HG03469 (cell line): ENCODE measurements around the gene GAL3ST3.

Source experiments
- ATAC-seq: cut with Tn5 transposase; IDR thresholded peaks from one replicate; pipeline ENCODE4 v1.9.1; 2021; ENCODE audit warnings: mild to moderate bottlenecking, moderate library complexity, moderate number of reproducible peaks; ENCODE audit not compliant: unreplicated experiment

Gene GAL3ST3

DNA sequence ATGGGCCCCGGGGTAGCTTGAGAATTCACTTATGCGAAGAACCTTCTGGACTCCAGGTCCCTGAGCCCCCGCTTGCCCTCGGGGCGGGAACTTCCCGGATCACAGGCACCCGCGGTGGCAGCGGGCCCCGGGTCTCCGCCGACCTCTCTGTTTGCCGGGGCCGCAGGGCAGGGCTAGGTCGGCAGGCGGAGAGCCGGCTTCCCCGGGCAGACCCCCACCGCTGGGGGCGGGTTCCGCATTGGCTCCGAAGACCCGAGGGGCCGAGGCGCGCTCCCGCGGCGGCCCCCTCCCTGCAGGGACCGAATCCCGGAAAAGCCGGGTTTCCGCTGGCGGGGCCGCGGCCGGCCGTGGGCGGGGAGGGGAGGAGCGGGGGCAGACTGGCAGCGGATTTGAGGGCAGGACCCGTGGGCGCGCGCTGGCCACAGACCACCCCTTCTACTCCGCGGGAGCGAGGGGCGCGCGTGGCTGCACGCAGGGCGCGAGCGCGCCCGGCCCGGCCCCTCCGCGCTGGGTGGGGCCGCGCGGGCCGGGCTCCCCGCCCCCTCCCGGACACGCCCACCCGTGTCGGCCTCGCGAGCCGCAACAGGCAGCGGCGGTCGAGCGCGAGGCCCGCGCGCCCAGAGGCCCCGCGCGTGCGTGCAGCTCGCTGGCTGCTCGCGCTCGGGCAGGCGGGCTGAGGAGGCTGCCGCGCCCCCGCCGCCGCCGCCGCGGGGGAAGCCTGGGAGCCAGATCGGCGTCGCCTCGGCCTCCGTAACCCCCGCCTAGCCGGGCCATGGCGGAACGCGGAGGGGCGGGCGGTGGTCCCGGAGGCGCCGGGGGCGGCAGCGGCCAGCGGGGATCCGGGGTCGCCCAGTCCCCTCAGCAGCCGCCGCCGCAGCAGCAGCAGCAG, 21.0 kb upstream of the GAL3ST3 start, which contains the start of gene PACS1:
Gene PACS1 (plus strand): TSS at position 558 of the 889 bp plus-strand sequence. CDS start 215 bp downstream, at position 773.
- no peak for ATAC-seq

DNA sequence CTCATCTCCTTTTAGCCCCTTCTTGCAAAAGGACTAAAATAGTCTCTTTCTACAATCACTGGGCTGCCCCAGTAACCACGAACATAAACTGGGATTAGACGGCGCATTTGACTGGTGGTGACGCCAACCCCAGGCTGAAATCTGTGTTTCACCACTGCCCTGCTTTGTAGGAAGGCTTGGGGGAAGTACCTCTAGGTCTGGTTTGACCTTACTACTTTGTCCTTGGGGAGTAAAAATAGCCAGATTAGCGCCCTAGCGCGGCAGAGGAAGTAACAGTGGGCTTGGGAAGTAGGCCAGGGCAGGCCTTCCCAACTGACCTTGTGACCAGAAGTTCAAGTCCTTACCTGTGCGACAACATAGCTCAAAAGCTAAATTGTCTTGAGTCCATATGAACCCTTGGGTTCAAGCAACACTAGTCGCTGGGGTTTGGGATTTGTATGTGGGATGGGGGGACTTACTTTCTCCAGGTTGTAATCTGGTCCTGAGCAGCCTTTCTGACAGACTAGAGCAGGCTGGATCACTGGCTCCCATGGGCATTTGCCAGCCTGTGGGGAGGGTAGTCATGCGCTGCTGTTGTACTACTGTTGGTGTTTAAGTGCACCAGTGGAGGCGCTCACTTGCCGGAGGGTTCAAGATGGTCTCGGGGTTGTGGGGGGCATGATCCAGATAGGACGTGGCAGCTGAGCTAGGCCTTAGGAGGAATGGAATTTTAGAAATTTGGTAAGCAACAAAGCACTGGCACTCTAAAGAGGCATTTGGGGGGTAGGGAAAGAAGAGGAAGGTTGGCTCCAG, 20.2 kb upstream of the GAL3ST3 start:
- no peak for ATAC-seq

DNA sequence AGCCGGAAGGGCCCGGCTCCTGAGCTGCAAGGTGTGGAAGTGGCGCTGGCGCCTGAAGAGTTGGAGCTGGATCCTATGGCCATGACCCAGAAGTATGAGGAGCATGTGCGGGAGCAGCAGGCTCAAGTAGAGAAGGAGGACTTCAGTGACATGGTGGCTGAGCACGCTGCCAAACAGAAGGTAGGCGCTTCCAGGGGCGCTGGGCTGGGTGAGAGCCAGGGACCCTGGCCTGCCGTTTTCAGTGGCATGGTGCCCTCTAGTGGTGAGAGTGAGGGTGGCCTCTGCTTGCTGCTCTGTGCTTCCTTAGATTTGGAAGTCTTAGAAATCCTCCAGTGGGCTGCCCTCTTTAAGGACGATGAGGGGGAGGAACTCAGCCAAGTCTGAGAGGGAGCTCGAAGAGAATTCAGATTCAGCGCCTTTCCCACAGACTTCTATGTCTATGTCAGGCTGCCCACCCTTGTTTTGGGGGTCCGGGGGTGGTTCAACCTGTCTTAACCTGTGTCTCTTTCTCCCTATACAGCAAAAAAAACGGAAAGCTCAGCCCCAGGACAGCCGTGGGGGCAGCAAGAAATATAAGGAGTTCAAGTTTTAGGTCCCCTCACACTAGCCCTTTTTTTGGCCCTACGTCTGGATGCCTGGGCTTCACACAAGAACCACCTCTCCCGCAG, 19.3 kb upstream of the GAL3ST3 start:
- no peak for ATAC-seq

DNA sequence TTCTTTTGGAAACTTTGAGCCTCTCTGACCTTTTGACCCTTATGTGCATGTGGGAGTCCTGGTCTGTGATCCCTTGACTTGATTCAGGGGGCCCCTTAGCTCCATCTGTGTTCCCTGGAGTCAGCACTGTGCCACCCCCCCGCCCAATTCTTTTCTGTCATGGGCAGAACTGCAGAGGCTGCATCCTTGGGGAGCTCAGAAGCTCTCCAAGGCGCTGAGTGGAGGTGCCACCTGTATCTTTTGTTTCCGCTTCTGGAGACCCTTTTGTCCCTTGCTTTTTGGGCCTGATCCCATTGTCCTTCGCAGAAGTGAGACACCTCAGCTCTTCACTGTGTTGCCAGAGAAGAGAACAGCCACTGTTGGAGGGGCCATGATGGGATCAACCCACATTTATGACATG, 18.7 kb upstream of the GAL3ST3 start:
- ATAC-seq: no peak

DNA sequence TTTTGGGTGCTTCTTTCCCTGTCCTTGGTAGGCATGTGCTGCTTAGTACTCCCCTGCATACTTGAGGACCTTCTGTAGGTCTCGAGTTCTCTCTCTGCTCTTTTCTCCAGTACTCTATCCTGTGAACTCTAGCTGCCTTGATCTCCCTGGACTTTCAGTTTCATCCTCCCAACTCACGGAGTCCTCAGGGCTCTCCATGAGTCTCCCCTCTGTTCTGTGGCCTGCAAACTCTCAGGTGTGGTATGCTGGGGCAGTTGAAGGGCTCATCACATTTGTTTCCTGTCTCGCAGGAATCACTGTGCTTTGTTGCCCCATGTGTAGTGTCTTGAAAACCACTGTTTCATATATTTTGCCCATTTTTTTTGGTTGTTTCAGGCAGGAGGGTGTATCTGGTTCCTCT, 17.8 kb upstream of the GAL3ST3 start:
- no peak for ATAC-seq

DNA sequence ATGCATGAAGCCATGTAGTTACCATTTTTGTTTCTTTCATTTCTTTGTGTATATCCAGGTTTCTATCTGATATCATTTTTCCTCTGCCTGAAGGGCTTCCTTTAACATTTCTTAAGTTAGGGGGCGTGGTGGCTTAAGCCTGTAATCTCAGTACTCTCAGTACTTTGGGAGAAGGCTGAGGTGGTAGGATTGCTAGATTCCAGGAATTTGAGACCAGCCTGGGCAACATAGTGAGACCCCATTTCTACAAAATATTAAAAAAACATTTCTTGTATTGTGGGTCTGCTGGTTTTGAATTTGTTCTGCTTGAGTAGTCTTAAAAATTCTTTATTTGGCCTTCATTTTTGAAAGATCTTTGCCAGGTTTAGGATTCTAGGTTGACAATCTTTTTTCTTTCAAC, 15.6 kb upstream of the GAL3ST3 start:
- no peak for ATAC-seq

DNA sequence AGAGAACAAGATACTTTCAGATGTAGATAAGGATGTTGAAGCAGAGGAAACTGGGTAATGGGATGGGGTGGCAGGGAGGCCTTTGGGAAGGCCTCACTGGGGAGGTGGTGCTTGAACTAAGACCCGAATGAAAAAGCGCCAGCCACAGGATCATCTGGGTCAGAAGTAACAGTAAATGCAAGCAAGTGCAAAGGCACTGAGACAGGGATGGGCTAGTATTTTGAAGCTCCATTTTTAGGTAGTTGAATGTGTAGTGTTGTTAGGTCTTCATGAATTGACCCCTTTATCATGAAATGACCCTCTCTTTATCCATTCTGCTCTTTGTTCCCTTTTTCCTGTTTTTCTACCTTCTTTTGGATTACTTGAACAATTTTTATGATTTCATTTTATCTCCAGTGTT, 14.9 kb upstream of the GAL3ST3 start:
- ATAC-seq: no peak

DNA sequence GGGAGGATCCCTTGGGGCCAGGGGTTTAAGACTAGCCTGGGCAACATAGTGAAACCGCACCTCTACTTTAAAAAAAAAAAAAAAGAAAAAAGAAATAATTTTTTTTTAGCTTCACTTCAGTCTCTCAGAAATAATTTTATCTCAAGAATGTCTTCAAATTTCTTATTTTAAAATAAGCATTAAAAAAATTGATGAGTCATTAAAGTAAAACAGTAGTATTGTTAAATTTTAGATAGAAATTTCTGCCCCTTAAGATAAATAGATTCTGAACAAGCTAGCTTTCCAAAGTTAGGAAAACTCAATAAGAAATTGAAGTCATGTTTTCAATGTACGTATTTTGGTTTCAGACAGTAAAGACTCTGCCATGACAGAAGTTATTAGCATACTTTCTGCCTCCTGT, 13.4 kb upstream of the GAL3ST3 start:
- no peak for ATAC-seq

DNA sequence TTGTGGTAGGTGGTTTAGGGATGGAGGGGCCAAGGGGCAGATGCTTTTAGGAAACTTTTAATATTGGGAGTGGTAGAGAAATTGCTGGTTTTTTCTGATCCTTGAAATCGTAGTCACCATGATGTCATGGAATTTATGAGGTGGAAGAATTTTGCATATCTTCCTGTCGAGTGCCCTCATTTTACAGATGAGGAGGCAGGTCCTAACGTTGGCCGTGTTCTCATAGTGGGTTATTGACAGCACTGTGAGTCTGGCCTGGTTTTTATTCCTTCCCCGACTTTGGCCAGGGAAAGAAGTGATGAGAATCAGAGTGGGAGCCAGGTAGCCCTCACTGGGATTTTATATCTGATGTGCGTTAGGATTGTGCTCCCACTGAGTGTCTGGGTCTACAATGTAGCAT, 12.3 kb upstream of the GAL3ST3 start:
- no peak for ATAC-seq

DNA sequence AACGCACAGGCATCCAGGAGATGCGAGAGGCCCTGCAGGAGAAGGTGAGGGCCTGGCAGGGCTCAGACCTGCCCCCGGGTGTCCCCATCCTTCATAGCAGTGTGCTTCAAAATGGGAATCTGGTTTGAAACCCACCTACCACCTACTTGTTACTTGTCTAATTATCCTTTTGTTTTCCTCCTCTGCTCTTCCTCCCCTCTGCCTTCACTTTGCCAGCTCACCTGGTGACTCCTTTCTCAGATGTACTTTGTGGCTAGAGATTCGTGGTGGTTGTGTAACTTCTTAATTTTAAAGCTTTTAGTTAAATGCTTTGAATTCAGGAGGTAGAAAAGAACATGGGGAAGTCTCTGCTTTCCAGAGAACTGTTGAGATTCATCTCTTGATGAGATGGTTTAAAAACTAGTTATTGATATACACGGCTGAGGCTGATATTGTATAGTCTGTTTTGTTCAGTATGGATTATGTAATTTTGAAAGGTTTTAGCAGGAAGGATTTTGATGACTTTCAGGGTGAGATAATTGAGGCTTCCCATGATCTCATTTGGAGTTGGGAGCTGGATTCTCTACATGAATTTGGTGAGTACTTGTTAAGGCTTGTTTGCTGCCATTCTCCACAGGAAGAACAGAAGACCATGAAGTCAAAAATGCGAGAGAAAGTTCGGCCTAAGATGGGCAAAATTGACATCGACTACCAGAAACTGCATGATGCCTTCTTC, 11.2 kb upstream of the GAL3ST3 start:
- ATAC-seq: no peak

DNA sequence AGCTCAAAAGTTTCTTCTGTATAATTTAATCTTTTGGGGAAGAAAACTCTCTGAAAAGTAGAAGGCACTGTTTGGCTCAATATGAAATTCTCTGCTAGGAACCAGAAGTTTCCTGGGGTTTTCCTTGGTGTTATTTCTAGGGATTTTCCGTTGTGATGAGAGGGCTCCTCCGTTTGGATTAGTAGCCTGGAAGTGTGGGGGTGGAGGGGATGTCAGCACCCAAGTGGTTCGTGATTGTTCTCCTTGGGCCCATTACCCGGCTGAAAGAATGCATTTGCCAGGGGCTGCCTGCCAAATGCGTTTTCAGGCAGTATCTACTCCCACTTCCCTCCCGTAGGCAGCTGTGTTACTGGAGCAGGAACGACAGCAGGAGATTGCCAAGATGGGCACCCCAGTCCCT, 7.5 kb upstream of the GAL3ST3 start:
- no peak for ATAC-seq

DNA sequence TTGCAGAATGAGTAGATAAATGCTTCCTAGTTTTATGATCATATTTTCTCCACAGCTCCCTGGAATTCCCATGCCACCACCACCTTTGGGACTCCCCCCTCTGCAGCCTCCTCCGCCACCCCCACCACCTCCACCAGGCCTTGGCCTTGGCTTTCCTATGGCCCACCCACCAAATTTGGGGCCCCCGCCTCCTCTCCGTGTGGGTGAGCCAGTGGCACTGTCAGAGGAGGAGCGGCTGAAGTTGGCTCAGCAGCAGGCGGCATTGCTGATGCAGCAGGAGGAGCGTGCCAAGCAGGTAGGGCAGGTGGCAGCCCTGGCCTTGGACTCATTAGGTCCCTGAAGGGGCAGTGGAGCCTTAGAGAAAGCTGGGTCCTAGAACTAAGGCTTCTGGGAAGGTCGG, 6.1 kb upstream of the GAL3ST3 start:
- no peak for ATAC-seq

DNA sequence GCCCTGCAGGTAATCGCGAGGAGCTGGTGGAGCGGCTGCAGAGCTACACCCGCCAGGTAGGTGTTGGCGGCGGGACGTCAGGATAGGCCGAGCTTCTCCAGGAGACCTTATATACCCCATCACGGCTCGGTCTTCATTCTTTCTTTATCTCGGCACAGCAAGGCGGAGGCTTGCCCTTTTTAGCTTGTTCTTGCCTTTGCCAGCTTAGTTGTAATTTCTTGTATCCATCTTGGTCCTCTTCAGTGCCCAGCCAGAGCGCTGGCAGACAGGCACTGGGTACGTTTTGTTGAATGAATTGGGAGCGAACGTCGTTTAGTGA, 3.7 kb upstream of the GAL3ST3 start:
- ATAC-seq: no peak

DNA sequence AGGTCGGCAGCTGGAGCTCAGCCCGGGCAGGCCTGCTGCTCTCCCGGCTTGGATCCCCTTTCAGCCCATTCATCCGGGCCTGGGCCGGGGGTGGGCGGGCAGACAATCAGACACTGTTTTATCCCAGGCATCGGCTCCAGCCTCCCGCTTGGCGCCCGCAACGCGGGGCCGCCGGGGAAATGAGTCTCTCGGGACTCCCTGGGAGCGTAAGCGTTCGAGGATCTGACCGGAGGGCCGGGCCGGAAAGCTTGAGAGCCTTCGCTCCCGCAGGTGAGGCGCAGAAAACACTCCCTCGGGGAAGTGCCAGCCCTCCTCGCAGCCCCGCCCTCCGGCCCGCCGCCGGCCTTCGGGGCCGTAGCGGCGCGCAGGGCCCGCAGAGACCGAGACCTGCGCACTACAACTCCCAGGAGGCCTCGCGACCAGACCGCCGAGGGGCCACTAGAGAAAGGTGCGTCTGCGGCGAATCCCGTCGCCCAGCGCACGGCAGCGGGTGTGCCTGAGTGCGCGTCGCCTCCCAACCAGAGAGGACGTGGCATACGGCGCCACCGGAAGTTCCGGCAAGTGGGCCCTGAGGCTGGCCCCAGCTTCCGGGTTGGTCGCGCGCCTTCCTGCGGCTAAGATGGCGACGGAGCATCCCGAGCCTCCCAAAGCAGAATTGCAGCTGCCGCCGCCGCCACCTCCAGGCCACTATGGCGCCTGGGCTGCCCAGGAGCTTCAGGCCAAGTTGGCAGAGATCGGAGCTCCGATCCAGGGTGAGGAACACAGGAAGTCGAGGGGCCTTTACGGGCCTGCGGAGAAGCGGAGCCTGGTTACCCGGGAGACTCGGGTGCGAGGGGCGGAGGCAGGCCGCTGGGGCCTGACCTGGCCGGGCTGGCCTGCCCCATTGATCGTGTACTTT, 3.1 kb upstream of the GAL3ST3 start, which contains the start of gene SF3B2:
Gene SF3B2 (plus strand): TSS at position 599 of the 898 bp plus-strand sequence. CDS start 21 bp downstream, at position 620.
- peak; percentile 85 for ATAC-seq

DNA sequence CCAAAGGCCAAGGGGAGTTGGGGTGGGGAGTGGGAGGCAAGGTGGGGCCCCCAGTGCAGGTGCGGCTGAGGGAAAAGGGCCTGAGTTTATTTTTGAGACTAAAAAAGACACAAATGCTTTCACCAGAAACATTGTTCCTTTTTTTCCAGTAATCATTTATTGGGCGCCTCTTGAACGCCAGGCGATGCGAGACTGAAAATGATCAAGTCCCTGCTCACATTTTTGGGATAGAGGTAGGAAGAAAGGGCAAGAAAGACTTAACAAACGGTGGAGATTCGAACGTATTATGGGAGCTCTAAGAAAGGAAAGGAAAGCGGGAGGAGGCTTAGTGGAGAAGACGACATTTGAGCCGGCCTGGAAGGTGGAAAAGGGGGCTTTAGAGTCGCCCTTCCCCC, 2.4 kb upstream of the GAL3ST3 start:
- ATAC-seq: no peak

DNA sequence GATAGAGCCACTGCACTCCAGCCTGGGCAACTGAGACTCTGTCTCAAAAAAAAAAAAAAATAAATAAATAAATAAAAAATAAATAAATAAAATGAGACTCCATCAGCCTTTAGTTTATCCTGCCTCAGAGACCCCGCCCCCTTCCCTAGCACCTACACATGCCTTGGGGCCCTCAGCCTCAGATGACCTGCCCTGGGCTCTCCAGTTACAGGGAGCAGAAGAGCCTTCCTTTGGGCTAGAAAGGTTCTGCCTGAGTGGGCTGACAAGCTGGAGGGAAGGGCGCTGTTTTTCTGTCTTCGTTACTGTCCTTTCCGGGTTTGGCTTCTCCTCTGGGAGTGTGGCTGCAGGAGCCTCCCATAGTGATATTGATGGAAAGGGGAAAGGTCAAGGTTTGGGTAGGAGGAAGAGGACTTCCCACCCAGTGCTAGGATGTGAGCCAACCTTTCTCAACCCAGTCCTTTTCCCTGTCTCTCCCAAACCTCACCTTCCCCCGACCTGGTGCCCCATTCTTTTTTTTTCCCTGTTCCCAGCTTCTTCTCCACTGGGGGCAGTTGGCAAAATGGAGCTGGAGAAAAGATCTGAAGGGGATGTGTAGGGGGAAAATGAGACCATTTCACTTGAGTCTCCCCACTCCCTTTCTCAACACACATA, 1.7 kb upstream of the GAL3ST3 start:
- ATAC-seq: no peak

DNA sequence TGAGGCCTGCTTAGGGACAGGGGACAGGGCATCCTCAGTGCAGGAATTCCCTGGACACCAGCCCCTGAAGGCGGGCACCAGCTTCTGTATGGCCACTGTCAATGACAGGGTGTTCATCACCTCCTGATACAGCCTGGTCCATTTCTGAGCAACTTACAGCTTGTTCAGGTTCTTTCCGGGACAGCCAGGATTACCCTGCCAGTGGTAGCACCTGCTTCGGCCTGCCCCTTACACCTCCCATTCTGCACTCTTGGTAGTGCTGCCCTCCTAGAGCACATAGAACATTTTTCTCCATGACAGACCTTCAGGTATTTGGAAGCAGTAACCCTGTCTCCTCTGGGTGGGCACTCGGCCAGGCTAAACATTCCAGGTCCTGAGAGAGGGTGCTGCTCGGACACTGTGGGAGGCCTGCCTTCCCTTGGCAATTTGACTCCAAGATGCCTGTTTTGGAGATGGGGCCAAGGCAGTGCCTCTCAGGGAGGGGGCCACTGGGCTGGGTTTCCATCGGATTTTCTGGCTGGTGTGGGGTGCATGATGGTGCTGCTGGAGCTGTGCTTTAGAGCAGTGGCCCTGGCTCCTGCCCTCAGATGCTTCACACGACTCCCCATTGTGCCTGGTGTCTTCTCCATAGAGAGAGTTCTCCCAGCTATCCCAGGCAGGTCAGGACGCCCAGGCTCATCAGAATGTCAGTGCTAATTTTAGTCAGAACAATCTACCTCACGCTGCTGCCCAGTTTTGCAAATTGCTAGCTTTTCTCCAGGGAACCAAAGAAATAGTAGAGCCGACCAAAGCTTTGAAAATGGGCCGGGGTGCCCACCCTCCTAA, 1.2 kb downstream of the GAL3ST3 start:
- no peak for ATAC-seq

DNA sequence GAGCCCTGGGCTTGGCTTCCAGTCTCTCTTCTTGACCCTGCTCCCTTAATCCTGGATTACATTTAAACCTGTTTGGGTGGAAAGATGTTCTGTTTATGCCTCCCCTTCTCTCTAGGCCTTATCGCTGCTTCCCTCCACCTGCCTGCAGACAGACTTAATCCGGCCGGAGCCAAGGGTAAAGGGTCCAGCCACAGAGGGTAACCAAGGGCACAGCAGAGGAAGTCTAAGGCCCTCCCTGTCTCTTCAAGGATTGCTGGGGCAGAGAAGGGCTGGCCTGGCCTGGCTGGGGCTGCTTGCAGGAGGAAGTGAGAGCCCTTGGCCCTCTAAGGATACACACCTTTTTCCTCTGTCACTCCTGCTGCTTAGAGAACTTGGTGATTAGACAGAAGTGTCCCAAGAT, 2.1 kb downstream of the GAL3ST3 start:
- no peak for ATAC-seq
